ENCODE results near the gene BTN2A1. TPM values are rescaled to one million over a fixed set of nuclear protein-coding genes. Genes with fewer than 3 reads are reported as not detected.

BTN2A1 gene
- total and polyA plus RNA-seq, 2 donors from 2014 or later, result 15.6 to 19.1 TPM

- no peak for TF ChIP-seq CTCF (IDR thresholded peaks at IDR 0.05; ENCODE audit: borderline replicate concordance, extremely low read depth, insufficient read depth)
- no peaks in the 10 kb centered on the region for H3K36me3 ChIP-seq (ENCODE audit: control insufficient read depth in 2 of 3, insufficient read depth in 3 of 3, low read length in 3 of 3)
- no peaks in the 10 kb centered on the region for H3K9me3 ChIP-seq (ENCODE audit: control insufficient read depth in 2 of 3, insufficient read depth in 1 of 3, low read length in 3 of 3)
- no peak overlapping the region for H3K27ac ChIP-seq (ENCODE audit: low read depth in 2 of 2, low read length in 2 of 2)
- DNase-seq, result no peak
- intact Hi-C loops (cut with DNase I), result no loop called here
- H3K4me3 ChIP-seq (ENCODE audit: low read length in 3 of 3), result no peak overlapping the region
- H3K4me1 ChIP-seq (ENCODE audit: control insufficient read depth in 2 of 3, insufficient read depth in 2 of 3, low read depth in 1 of 3, low read length in 3 of 3), result peaks cover 0 to 3% (median 0%) of the 10 kb centered on the region in 3 donors
- no peak overlapping the region for H3K9ac ChIP-seq (ENCODE audit: low read length in 3 of 3)
- H3K27me3 ChIP-seq (ENCODE audit: control insufficient read depth, insufficient read depth, low read length), result no peaks in the 10 kb centered on the region
- no peak for FAIRE-seq
Observed at GRCh38 chr6:26426691-26427450, 30.9 kb upstream of the BTN2A1 start.

GRCh38 chr6:26427451-26427809 is 30.3 kb upstream of the BTN2A1 start:
- peaks cover 0 to 3% (median 0%) of the 10 kb centered on the region in 3 donors for H3K4me1 ChIP-seq (ENCODE audit: control insufficient read depth in 2 of 3, insufficient read depth in 2 of 3, low read depth in 1 of 3, low read length in 3 of 3)
- H3K9ac ChIP-seq (ENCODE audit: low read length in 3 of 3), result no peak overlapping the region
- H3K9me3 ChIP-seq (ENCODE audit: control insufficient read depth in 2 of 3, insufficient read depth in 1 of 3, low read length in 3 of 3), result no peaks in the 10 kb centered on the region
- intact Hi-C loops (cut with DNase I), result no loop called here
- H3K27me3 ChIP-seq (ENCODE audit: control insufficient read depth, insufficient read depth, low read length), result no peaks in the 10 kb centered on the region
- no peak overlapping the region for H3K4me3 ChIP-seq (ENCODE audit: low read length in 3 of 3)
- DNase-seq, result no peak
- no peaks in the 10 kb centered on the region for H3K36me3 ChIP-seq (ENCODE audit: control insufficient read depth in 2 of 3, insufficient read depth in 3 of 3, low read length in 3 of 3)
- TF ChIP-seq CTCF (IDR thresholded peaks at IDR 0.05; ENCODE audit: borderline replicate concordance, extremely low read depth, insufficient read depth), result no peak
- H3K27ac ChIP-seq (ENCODE audit: low read depth in 2 of 2, low read length in 2 of 2), result no peak overlapping the region
- no peak for FAIRE-seq

GRCh38 chr6:26428206-26428605 is 29.5 kb upstream of the BTN2A1 start:
- no peaks in the 10 kb centered on the region for H3K9me3 ChIP-seq (ENCODE audit: control insufficient read depth in 2 of 3, insufficient read depth in 1 of 3, low read length in 3 of 3)
- DNase-seq, result no peak
- no peaks in the 10 kb centered on the region for H3K36me3 ChIP-seq (ENCODE audit: control insufficient read depth in 2 of 3, insufficient read depth in 3 of 3, low read length in 3 of 3)
- H3K27ac ChIP-seq (ENCODE audit: low read depth in 2 of 2, low read length in 2 of 2), result no peak overlapping the region
- no peak for TF ChIP-seq CTCF (IDR thresholded peaks at IDR 0.05; ENCODE audit: borderline replicate concordance, extremely low read depth, insufficient read depth)
- H3K4me1 ChIP-seq (ENCODE audit: control insufficient read depth in 2 of 3, insufficient read depth in 2 of 3, low read depth in 1 of 3, low read length in 3 of 3), result peaks cover 0 to 3% (median 0%) of the 10 kb centered on the region in 3 donors
- H3K9ac ChIP-seq (ENCODE audit: low read length in 3 of 3), result no peak overlapping the region
- intact Hi-C loops (cut with DNase I), result no loop called here
- H3K27me3 ChIP-seq (ENCODE audit: control insufficient read depth, insufficient read depth, low read length), result no peaks in the 10 kb centered on the region
- no peak for FAIRE-seq
- no peak overlapping the region for H3K4me3 ChIP-seq (ENCODE audit: low read length in 3 of 3)
